Measurements from ENCODE around the gene TRAPPC14.
"Not testable (repeated sequence)": the region's sequence is repeated elsewhere in the genome, so short reads cannot be mapped to it uniquely, and the experiment has no call there.

Gene TRAPPC14, protein sequence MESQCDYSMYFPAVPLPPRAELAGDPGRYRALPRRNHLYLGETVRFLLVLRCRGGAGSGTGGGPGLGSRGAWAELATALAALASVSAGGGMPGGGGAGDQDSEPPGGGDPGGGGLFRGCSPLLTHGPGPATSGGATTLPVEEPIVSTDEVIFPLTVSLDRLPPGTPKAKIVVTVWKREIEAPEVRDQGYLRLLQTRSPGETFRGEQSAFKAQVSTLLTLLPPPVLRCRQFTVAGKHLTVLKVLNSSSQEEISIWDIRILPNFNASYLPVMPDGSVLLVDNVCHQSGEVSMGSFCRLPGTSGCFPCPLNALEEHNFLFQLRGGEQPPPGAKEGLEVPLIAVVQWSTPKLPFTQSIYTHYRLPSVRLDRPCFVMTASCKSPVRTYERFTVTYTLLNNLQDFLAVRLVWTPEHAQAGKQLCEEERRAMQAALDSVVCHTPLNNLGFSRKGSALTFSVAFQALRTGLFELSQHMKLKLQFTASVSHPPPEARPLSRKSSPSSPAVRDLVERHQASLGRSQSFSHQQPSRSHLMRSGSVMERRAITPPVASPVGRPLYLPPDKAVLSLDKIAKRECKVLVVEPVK

DNA sequence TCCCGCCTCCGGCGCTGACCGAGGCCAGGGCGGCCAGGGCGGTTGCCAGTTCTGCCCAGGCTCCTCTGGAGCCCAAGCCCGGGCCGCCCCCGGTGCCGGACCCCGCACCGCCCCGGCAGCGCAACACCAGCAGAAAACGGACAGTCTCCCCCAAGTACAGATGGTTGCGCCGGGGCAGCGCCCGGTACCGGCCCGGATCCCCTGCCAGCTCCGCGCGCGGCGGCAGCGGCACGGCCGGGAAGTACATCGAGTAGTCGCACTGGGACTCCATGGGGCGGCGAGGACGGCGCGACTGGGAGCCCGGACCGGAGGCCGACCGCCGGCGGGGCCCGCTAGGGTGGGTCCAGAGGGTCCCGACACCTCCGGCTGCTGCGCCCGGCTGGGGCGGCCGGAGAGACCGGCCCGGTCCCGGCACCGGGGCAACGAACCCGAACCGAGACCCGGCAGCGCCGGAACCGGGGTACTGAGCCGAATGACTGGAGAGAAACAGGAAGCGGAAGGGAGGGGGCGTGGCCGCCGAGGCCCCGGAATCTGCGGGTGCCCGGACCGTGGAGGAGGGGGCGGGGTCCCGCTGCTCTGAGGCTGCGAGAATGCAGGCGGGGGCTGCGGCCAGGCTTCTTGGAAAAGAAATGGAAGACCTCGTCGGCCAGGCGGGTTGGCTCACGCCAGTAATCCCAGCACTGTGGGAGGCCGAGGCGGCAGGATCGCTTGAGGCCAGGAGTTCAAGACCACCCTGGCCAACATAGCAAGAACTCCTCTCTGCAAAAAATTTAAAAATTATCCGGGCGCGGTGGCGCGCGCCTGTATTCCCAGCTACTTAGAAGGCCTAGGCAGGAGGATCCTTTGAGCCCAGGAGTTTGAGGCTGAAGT, at the start of gene TRAPPC14:
Gene TRAPPC14, minus strand, starts transcription at position 495 of the 870 bp plus-strand sequence. Its CDS starts 224 bp downstream, at position 271.
- peak; percentile 81 to 84 for DNase-seq

DNA sequence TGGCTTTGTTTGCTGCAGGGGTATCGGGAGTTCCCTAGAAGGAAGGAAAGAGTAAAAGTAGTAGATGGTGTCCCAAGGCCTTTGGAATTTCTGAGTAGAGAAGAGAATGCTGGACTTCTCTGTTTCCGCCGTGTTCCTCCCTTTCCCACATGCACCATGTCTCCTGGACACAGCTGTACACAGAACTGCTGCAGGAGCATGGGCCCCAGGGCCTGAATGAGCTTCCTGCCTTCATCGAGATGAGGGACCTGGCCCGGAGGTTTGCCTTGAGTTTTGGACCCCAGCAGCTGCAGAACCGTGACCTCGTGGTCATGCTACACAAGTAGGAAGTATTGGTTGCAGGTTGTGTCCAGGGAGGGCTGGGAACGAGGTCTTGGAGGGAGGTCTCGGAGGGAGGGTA, 45.9 kb upstream of the TRAPPC14 start:
- no peak for DNase-seq

DNA sequence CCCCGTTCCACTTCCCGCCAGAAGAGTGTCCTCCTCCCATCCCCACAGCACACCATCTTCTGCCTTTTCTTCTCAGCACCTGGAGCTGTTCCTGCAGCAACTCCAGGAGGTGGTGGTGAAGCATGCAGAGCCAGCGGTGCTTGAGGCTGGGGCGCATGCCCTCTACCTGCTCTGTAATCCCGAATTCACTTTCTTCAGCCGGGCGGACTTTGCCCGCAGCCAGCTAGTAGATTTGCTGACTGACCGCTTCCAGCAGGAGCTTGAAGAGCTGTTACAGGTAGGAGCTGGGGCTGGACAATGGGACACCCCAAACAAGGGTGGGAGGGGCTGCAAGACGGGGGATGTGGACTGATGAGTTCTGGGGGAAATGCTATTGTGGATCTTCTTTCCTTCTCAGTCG, 42.2 kb upstream of the TRAPPC14 start:
- no peak for DNase-seq

DNA sequence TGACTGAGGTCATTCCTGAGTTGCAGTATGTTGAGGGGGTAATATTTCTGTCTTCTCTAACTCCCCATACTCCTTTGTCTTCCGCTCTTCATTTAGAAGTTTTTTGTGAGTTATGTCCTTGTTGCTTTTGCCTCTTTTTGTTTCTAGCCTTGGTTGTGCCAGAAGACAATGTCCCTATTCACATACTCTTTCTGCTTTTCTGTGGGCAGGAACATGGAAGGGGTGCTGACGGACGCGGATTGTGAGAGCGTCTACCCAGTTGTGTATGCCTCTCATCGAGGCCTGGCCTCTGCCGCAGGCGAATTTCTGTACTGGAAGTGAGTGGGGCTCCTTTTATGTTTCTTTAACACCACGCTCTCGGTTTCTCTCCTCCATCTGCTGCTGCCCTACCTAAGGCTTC, 39.7 kb upstream of the TRAPPC14 start:
- no peak for DNase-seq

DNA sequence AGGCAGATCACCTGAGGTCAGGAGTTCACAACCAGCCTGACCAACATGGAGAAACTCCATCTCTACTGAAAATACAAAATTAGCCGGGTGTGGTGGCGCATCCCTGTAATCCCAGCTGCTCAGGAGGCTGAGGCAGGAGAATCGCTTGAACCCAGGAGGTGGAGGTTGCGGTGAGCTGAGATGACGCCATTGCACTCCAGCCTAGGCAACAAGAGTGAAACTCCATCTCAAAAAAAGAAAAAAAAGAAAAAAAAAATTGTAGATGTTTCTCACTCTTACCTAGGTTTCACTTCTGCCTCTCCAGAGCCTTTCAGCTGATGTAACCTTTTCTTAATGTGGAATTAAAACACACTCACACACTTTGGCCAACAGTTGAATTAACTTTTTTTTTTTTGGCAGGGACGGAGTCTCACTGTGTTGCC, 37.4 kb upstream of the TRAPPC14 start:
- not testable (repeated sequence) for DNase-seq

DNA sequence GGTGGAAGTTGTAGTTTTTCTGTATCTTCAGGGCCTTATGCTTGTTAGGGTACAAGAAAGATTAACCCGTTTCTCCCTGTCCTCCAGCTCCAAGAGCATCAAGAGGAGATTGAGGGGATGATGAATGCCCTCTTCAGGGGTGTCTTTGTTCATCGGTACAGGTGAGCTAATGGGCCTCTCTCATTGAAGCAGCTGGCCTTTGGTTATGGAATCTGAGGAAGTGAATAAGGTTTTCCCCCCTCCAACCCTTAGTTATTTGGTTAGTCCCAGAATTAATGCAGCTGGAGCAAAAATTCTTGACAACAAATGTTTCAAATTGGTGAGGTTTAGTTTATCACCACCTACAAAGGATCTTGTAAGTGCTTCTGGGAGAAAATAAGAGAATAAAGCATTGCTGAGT, 36.7 kb upstream of the TRAPPC14 start:
- DNase-seq, result no peak

DNA sequence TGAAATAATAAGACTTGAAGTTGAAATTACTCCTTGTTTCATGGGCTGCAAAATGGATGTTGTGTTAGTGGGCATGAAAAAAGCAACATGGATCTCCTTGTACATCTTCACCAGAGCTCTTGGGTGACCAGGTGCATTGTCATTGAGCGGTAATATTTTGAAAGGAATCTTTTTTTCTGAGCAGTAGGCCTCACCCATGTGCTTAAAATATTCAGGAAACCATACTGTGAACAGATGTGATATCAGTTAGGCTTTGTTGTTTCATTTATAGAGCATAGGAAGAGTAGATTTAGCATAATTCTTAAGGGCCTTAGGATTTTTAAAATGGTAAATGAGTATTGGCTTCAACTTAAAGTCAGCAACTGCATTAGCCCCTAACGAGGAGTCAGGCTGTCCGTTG, 34.4 kb upstream of the TRAPPC14 start:
- DNase-seq, result no peak

DNA sequence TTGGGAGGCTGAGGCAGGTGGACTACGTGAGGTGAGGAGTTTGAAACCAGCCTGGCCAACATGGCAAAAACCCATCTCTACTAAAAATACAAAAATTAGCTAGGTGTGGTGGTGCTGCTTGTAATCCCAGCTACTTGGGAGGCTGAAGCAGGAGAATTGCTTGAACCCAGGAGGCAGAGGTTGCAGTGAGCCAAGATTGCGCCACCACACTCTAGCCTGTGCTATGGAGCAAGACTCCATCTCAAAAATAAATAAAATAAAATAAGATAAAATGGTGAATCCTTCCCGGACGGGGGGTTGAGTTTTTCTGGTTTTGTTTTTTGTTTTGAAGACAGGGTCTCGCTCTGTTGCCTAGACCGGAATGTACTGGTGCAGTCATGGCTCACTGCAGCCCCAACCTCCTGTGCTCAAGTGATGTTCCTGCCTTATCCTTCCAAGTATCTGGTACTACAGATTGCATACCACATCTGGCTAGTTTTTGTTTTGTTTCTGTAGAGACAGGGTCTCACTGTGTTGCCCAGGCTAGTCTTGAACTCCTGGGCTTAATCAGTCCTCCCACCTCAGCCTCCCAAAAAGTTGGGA, 33.8 kb upstream of the TRAPPC14 start:
- not testable (repeated sequence) for DNase-seq

DNA sequence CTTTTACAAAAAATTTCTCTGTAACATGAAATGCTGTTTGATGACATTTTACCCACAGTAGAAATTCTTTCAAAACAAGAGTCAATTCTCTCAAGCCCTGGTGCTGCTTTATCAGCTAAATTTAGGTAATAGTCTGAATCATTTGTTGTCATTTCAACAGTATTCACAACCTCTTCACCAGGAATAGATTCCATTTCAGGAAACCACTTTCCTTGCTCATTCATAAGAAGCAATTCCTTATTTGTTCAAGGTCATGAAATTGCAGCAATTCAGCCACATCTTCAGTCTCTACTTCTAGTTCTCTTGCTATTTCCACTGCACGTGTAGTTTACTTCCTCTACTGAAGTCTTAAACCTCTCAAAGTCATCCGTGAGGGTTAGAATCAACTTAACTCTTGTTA, 33.3 kb upstream of the TRAPPC14 start:
- no peak for DNase-seq

DNA sequence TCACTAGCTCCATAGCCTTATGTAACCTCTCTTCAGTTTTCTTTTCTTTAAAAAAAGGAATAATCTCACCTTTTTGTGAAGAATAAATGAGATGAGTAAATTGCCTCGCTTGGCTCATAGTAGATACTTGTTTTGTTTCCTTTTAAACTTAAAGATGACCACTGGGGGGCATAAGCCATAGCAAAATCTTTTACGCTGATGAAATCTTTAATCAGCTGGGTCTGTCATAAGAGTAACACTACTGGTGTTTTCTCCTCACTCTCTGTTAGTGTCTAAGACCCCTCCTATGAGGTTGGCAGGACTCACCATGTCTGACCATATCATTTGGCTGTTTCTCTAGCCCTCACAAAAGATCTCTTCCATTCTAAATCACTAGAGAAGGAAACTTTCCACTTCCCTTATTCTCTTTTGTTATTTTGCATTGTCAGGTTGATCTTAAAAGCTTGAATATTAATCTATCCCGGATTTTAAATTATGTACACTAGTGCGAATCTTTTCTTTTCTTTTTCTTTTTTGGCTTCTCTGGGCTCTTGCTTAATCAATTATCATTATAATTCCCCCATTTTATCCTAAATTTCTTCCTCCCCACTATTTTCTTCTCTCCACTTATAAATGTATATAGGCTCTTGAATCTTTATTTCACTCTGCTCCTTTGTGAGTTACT, 31.7 kb upstream of the TRAPPC14 start:
- DNase-seq, result no peak

DNA sequence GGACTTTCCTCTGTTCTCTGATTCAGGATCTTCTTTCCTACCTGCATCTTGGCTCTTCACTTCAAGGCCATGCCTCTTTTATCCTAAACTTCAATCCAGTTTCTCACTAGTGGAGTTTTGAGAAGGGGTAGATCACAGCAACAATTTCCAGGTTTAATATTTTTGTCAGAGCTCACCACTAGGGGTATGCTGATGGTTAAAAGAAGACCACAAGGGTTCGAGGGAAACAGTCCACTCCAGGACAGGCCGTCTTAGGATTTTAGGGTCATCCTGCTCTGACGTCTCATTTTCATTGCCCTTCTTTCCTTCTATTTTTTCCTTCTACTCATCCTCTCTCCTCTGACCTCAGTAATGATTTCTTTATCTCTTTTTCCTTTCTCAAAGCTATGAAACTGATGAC, 30.5 kb upstream of the TRAPPC14 start:
- no peak for DNase-seq

DNA sequence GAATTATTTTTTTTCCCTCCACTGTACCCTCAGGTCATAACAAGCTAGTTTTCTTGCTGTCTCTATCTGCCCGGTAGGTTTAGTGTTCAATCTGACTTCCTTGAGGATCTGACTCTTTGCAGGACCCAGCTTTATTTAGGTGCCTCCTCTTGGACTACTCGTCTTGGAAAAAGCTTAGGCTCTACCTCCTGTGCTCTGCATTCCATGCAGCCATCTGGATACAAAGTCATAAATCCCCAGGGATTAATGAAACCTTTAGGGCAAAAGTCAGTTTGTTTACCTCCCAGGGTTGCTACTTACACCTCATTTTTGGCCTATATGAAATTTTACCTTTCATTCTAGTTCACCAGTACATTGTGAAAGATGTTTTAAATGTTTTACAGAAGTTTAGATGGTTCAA, 27.2 kb upstream of the TRAPPC14 start:
- DNase-seq, result no peak

DNA sequence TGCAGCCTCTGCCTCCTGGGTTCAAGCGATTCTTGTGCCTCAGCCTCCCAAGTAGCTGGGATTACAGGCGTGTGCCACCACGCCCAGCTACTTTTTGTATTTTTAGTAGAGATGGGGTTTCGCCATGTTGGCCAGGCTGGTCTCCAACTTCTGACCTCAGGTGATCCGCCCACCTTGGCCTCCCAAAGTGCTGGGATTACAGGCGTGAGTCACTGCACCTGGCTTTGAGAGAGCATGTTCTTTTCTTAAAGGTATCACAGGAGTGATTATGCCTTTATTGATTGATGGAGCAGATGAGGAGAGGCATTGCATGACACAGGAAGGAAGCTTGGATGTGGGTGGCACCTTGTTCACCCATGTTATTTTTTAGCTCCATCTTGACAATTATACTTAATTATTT, 24.6 kb upstream of the TRAPPC14 start:
- not testable (repeated sequence) for DNase-seq

DNA sequence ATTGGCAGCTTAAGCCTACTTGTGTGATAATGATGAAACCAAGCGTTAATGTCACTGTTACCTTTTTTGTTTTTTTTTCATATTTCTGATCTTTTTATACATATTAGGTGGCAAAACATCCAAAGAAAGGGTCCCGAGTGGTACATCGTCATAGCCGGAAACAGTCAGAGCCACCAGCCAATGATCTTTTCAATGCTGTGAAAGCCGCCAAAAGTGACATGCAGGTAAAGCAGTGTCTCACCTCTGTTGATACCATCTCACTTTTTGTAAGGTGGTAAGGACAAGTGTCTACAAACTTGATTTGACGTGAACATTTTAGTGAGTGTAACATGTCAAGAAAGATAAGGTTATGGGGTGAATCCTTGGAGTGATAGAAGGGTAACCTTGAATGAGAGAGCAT, 24.1 kb upstream of the TRAPPC14 start:
- DNase-seq, result not testable (repeated sequence)

DNA sequence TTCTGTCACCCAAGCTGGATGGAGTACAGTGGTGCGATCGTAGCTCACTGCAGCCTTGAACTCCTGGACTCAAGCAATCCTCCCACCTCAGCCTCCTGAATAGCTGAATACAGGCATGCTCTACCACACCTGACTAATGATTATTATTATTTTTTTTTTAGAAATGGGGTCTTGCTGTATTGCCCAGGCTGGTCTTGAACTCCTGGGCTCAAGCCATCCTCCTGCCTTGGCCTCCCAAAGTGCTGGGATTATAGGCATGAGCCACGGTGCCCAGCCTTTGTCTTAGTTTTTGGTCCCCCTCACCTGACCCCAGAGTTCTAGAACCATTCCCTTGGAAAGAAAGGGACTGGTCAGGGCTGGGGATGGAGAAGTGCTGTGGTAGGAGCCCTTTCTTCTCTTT, 21.6 kb upstream of the TRAPPC14 start:
- DNase-seq, result not testable (repeated sequence)

DNA sequence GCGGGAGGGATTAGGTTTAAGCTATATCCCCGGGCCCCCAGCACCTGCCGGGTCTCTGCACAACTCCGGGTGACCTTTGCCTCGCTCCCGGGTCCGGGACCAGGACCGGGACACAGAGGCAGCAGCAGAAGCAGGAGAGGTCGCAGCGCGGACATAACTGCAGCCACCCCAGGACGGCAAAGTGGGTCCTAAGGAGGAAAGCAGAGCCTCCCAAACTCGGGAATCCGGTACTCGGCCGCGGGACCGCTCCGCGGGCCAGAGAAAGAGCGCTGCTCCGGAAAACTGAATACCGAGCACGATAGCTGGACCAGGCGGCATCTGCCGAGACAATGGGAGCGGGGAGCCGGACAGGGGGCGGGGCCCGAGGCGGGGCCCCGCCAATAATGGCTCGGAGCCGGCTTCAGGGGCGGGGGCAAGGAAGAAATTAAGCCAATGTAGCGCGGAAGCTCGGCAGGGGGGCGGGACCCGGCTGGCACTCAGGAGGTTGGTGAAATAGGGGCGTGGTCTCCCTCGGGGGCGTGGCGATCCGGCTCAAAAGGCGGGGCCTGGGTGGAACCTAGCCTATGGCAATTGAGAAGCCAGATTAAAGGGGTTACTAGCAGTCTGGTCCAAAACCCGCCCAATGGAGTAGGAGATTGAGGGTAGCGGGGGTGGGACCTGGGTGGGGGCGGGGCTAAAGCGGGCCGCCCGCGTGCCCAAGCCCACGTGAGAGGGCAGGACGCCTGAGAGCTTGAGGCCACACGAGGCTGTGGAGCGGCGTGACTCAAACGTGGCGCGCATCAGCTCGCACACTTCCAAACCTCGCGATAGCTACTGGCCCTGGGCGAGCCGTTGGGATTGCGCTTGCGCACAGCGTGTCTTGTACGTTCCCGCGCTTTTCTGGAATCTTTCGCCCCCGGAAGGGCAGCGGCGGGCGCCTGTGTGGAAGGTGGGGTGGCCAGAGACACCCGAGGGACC, 18.8 kb upstream of the TRAPPC14 start, which contains the start of the genes GPC2 and STAG3:
Gene GPC2, minus strand, starts transcription at position 337 of the 957 bp plus-strand sequence. Its CDS starts 182 bp downstream, at position 155.
Gene STAG3, plus strand, starts transcription at position 874 of the 957 bp plus-strand sequence. CDS start 2,639 bp downstream, outside the sequence.
- peak; percentile 90 to 93 for DNase-seq

DNA sequence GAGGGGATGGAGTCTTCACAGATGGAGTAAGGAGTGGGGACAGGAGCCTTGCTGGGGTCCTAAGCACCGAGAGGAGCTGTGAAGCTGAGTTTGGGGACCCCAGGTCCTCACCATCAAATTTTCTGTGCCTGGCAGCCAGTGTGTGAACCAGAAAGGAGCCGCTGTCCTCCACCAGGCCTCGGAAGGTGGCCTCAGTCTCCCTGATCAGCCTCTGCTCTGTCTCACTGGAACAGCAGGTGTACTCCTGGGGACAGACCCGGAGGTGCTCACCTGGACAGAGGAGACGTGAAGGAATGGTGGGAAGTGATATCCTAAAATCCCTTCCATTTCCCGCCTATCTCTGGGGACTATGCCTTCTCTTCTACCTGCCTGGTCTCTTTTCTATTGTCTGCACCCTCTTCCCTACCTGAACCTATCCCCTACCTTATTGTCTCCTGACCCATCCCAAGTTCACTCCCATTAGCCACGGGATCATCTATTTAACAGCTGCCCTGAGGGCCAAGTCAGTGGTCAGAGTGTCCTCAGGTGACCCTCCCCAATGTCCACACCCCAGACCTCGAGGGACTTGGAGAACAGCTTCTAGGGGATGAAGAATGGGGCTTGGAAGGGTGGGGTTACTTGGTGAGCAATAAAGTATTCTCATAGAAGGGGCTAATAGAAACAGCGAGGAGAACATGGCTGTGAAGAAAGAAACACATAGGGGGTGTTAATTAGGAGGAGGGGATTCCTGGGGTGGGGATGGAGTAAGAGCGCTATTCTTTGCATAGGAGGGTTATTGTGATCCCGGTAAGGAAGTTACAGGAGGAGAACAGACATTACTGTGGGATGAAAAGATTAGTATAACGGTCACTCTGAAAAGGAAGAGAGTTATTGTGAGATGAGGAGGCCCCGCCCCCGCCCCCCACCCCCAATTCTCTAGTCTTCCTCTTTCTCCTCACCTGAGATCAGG, 17.8 kb upstream of the TRAPPC14 start:
- no peak for DNase-seq

DNA sequence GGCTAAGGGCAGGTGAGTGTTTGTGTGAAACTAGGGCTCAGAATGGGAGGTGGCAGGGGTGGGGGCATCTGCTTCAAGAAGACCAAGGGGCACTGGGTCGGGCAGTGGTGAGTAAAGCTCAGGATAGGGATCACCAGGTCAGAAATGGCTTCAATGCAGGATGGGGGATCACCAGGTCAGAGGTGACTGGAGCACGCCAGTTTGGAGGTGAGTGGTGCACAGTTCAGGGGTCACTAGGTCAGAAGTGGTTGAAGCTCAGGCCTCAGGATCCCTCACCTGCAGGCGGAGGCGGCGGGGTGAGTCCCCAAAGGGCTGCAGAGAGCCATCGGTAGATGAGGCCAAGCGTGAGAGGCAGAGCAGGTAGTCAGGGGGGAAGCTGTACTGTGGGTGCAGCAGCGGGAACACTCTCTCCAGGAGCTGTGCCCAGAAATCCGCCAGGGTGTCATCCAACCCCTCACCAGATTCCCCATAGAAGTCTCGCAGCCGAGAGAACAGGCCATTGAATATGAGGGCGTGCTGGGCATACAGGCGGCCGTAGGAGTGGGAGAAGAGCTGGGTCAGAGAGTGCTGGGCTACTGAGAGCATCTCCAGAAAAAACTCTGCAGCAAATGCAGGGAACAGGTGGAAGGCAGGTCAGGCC, 16.9 kb upstream of the TRAPPC14 start:
- no peak for DNase-seq

DNA sequence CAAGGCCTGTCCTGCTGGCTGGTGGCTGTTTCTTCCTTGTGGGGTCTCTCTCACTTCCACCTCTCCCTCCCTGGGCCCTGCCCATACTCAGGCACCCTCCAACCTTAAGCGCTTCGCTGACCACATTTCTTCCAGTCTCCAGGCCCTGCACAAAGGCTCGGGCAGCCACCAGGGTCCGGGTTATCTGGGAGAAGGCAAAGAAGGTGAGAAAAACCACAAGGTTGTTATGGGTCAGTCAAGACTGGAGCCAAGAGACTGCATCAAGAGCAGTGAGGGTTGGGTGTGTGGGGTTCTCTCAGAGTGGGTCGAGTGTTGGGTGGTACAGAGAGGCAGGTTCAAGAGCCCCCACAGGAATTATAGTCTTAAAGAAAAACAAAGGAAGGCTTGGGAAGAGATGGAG, 16.1 kb upstream of the TRAPPC14 start:
- DNase-seq, result no peak
